Peyer's patch (tissue), 4 donors: Measurements from ENCODE around the gene DHX34.

ENCODE experiments used
- CTCF ChIP-seq, 6 experiments: fragments of 450-650 bp in 4 of 6; fragments of 200-600 bp in 2 of 6; sonication (generic) in 1 of 6; IDR thresholded peaks; one replicate each; pipeline ENCODE4 v1.5.1; 2017 to 2019; ENCODE audit warnings: antibody characterized with exemption in 6 of 6, mild to moderate bottlenecking in 3 of 6, moderate library complexity in 1 of 6
- POLR2A ChIP-seq, 2 donors: fragments of 450-650 bp; IDR thresholded peaks; one replicate each; pipeline ENCODE4 v1.5.1; 2017; ENCODE audit warnings: antibody characterized with exemption in 2 of 2, mild to moderate bottlenecking in 2 of 2, moderate library complexity in 2 of 2

GRCh38 chr19:47408156-47408938 is 59.2 kb downstream of the DHX34 start:
- no peak for TF ChIP-seq CTCF (IDR thresholded peaks at IDR 0.05)
- no peak for TF ChIP-seq POLR2A (IDR thresholded peaks at IDR 0.05)
